Astrocyte (in vitro differentiated cells and primary cell): ENCODE results near the gene FBXL16. TPM values are rescaled to one million over a fixed set of nuclear protein-coding genes. Genes with fewer than 3 reads are reported as not detected.
"Not testable (repeated sequence)": the region's sequence is repeated elsewhere in the genome, so short reads cannot be mapped to it uniquely, and the experiment has no call there.

Experiments
- DNase-seq: peaks from one replicate; pipeline ENCODE4 v3.0.0-alpha.2; 2010; ENCODE audit warnings: low read depth
- FAIRE-seq: peaks from 2 replicates; lab custom pipeline; 2011; peaks lifted over from hg19 to GRCh38; lab: Jason Lieb, UNC
- H2AFZ ChIP-seq: 2 replicates; pipeline ENCODE4 v1.6.0; 2012; ENCODE audit warnings: low read depth, low read length, inconsistent platforms
- H3K27ac ChIP-seq: 2 replicates; pipeline ENCODE4 v1.5.1; 2011; ENCODE audit warnings: low read depth, low read length, inconsistent platforms
- H3K27me3 ChIP-seq: 2 replicates; pipeline ENCODE4 v1.6.0; 2011; ENCODE audit warnings: low read length, inconsistent platforms; ENCODE audit not compliant: insufficient read depth
- H3K36me3 ChIP-seq: 2 replicates; pipeline ENCODE4 v1.5.1; 2011; ENCODE audit warnings: low read length, inconsistent platforms; ENCODE audit not compliant: insufficient read depth
- H3K4me1 ChIP-seq: 2 replicates; pipeline ENCODE4 v1.5.1; 2011; ENCODE audit warnings: low read length, inconsistent platforms; ENCODE audit not compliant: insufficient read depth
- H3K4me2 ChIP-seq: 2 replicates; pipeline ENCODE4 v1.6.0; 2012; ENCODE audit warnings: low read length, inconsistent platforms
- H3K4me3 ChIP-seq: 2 replicates; pipeline ENCODE4 v1.5.1; 2011; ENCODE audit warnings: low read depth, mild to moderate bottlenecking, low read length, inconsistent platforms; ENCODE audit not compliant: insufficient read depth
- H3K79me2 ChIP-seq: 2 replicates; pipeline ENCODE4 v1.6.0; 2012; ENCODE audit warnings: mild to moderate bottlenecking, low read length, inconsistent platforms; ENCODE audit not compliant: insufficient read depth
- H3K9ac ChIP-seq: 2 replicates; pipeline ENCODE4 v1.6.0; 2012; ENCODE audit warnings: mild to moderate bottlenecking, low read length, inconsistent platforms
- H3K9me3 ChIP-seq: 2 replicates; pipeline ENCODE4 v1.5.1; 2012; ENCODE audit warnings: low read depth, mild to moderate bottlenecking, low read length, inconsistent platforms; ENCODE audit not compliant: insufficient read depth
- H4K20me1 ChIP-seq: 2 replicates; pipeline ENCODE4 v1.6.0; 2012; ENCODE audit warnings: low read length, inconsistent platforms; ENCODE audit not compliant: insufficient read depth
- H3K27ac Mint-ChIP-seq: one replicate; pipeline ENCODE4 v1.8.0; 2021; ENCODE audit warnings: mild to moderate bottlenecking, mixed read lengths; ENCODE audit not compliant: unreplicated experiment
- H3K27me3 Mint-ChIP-seq: one replicate; pipeline ENCODE4 v1.8.0; 2021; ENCODE audit warnings: low read depth, mixed read lengths; ENCODE audit not compliant: unreplicated experiment
- H3K36me3 Mint-ChIP-seq: one replicate; pipeline ENCODE4 v1.8.0; 2021; ENCODE audit warnings: low read depth, mixed read lengths; ENCODE audit not compliant: unreplicated experiment
- H3K4me1 Mint-ChIP-seq: one replicate; pipeline ENCODE4 v1.8.0; 2021; ENCODE audit warnings: low read depth, mixed read lengths; ENCODE audit not compliant: unreplicated experiment
- H3K4me3 Mint-ChIP-seq: one replicate; pipeline ENCODE4 v1.8.0; 2021; ENCODE audit warnings: mild to moderate bottlenecking, moderate library complexity, mixed read lengths; ENCODE audit not compliant: unreplicated experiment
- H3K9me3 Mint-ChIP-seq: one replicate; pipeline ENCODE4 v1.8.0; 2021; ENCODE audit warnings: mild to moderate bottlenecking, mixed read lengths; ENCODE audit not compliant: unreplicated experiment
- EZH2 ChIP-seq: IDR thresholded peaks from 2 replicates; pipeline ENCODE4 v1.6.1; 2012; ENCODE audit warnings: mild to moderate bottlenecking, low read length, inconsistent platforms; ENCODE audit not compliant: insufficient read depth
- total RNA-seq: library from RNA; stranded (reverse); gene quantifications from 2 replicates; pipeline ENCODE4 v1.2.1, GENCODE V29; 2021
- TF ChIP-seq, protein P1 (sequence below): IDR thresholded peaks from 2 replicates; pipeline ENCODE4 v1.5.1; 2011; ENCODE audit warnings: low read depth, mild to moderate bottlenecking, inconsistent platforms, low read length, moderate library complexity; ENCODE audit not compliant: insufficient read depth

Gene FBXL16
- total RNA-seq, 1 donor from 2014 or later = 5.2 TPM

DNA sequence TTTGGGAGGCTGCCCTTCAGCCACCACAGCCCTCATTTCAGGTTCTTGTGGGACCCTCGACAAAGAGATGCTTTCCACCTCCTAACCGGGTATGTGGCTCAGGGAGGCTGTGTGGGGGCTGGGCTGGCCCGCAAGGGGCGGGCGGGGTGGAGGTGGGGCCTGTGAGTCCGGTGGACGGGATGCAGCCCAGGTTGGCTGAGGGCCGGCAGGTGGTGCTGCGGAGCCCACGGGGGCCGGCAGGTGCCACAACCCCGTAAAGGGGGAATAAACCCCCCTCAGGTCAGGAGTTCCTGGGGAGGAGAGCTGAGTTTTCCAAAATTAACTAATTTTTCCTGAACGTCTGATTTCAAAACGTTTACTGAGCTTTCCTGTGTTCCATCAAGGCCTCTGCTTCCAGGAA is 40.1 kb upstream of the FBXL16 start:
- Histone ChIP-seq H3K79me2 (no peaks in the 10 kb centered on the region), H3K27ac (no peak overlapping the region), H2AFZ (no peak overlapping the region), H3K9ac (no peak overlapping the region), H3K4me1 (peaks cover 3% of the 10 kb centered on the region), H3K9me3 (no peaks in the 10 kb centered on the region), H3K36me3 (no peaks in the 10 kb centered on the region), H4K20me1 (no peaks in the 10 kb centered on the region), H3K27me3 (no peaks in the 10 kb centered on the region), H3K4me2 (no peak overlapping the region), H3K4me3 (no peak overlapping the region)
- H3K27ac Mint-ChIP-seq = no peak overlapping the region
- H3K4me1 Mint-ChIP-seq = peaks cover 3% of the 10 kb centered on the region
- no peak for FAIRE-seq
- H3K27me3 Mint-ChIP-seq = no peaks in the 10 kb centered on the region
- no peak for DNase-seq
- TF ChIP-seq, protein P1, sequence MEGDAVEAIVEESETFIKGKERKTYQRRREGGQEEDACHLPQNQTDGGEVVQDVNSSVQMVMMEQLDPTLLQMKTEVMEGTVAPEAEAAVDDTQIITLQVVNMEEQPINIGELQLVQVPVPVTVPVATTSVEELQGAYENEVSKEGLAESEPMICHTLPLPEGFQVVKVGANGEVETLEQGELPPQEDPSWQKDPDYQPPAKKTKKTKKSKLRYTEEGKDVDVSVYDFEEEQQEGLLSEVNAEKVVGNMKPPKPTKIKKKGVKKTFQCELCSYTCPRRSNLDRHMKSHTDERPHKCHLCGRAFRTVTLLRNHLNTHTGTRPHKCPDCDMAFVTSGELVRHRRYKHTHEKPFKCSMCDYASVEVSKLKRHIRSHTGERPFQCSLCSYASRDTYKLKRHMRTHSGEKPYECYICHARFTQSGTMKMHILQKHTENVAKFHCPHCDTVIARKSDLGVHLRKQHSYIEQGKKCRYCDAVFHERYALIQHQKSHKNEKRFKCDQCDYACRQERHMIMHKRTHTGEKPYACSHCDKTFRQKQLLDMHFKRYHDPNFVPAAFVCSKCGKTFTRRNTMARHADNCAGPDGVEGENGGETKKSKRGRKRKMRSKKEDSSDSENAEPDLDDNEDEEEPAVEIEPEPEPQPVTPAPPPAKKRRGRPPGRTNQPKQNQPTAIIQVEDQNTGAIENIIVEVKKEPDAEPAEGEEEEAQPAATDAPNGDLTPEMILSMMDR = no peak
- no peak for TF ChIP-seq EZH2
- no peaks in the 10 kb centered on the region for H3K36me3 Mint-ChIP-seq
- no peak overlapping the region for H3K4me3 Mint-ChIP-seq
- H3K9me3 Mint-ChIP-seq = no peaks in the 10 kb centered on the region

DNA sequence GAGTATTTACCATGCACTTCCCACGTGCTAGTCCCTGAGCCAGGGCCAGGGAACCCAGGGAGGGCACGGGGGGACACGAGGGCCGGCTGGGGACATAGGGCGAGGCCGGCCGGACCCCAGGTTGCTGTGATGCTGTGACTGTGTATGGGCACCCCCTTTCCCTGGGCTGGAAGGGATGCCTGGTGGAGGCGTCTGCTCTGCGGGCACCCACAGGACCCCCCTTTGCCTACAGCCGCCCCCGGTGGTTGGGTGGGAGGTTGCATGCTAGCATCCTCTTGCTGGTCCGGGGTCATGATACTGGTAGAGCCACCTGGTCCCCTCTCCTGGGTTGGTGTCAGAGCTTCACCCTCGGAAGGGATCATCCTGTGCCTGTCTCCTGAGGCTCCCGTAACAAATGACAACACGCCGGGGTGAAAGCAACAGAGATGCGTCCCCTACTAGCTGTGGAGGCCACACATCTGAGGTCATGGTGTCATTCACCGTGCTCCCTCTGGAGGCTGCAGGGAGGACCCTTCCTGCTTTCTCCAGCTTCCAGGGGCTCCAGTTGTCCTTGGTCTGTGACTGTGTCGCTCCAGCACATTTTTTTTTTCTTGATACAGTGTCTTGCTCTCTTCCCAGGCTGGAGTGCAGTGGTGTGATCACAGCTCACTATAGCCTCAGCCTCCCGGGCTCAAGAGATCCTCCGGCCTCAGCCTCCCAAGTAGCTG is 38.3 kb upstream of the FBXL16 start:
- FAIRE-seq (no peak), DNase-seq (no peak)
- Mint-ChIP-seq H3K27ac (no peak overlapping the region), H3K4me3 (no peak overlapping the region), H3K4me1 (peaks cover 5% of the 10 kb centered on the region), H3K9me3 (no peaks in the 10 kb centered on the region), H3K36me3 (no peaks in the 10 kb centered on the region), H3K27me3 (no peaks in the 10 kb centered on the region)
- Histone ChIP-seq H3K4me1 (peaks cover 9% of the 10 kb centered on the region), H3K36me3 (peaks cover 2% of the 10 kb centered on the region), H3K4me3 (no peak overlapping the region), H3K27me3 (no peaks in the 10 kb centered on the region), H2AFZ (no peak overlapping the region), H3K9me3 (no peaks in the 10 kb centered on the region), H4K20me1 (peaks cover 5% of the 10 kb centered on the region), H3K4me2 (no peak overlapping the region), H3K9ac (no peak overlapping the region), H3K27ac (no peak overlapping the region), H3K79me2 (peaks cover 11% of the 10 kb centered on the region)
- TF ChIP-seq EZH2 = no peak
- TF ChIP-seq, protein P1 = no peak

DNA sequence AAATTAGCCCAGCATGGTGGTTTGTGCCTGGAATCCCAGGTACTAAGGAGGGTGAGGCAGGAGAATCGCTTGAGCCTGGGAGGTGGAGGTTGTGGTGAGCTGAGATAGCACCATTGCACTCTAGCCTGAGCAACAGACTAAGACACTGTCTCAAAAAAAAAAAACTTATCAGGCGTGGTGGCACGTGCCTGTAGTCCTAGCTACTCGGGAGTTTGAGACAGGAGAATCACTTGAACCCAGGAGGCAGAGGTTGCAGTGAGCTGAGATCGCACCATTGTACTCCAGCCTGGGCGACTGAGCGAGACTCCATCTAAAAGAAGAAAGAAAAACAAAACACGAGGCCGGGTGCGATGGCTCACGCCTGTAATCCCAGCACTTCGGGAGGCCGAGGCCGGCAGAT is 37.3 kb upstream of the FBXL16 start:
- not testable (repeated sequence) for FAIRE-seq, H3K36me3 Mint-ChIP-seq, H3K9me3 Mint-ChIP-seq

More for the DNA sequence above, 37.3 kb upstream of the FBXL16 start:
- DNase-seq, H3K27me3 Mint-ChIP-seq, H3K4me3 ChIP-seq, H3K9ac ChIP-seq, H3K4me1 ChIP-seq, H3K36me3 ChIP-seq, H3K27me3 ChIP-seq, H3K27ac ChIP-seq, H3K4me3 Mint-ChIP-seq, H3K4me2 ChIP-seq, H3K27ac Mint-ChIP-seq, H4K20me1 ChIP-seq, H3K4me1 Mint-ChIP-seq, H3K9me3 ChIP-seq, H2AFZ ChIP-seq: not testable (repeated sequence)
- H3K79me2 ChIP-seq = peaks cover 11% of the 10 kb centered on the region
